HCT116 (cell line): ENCODE data around the gene AKR7A3.

Experiments
- POLR2A ChIP-seq: IDR thresholded peaks from 2 replicates; pipeline ENCODE4 v1.7.0; 2011; ENCODE audit warnings: borderline replicate concordance; ENCODE audit not compliant: insufficient read depth, insufficient read length; ENCODE audit errors: extremely low read depth
- POLR2AphosphoS5 ChIP-seq: IDR thresholded peaks from 2 replicates; pipeline ENCODE4 v1.6.1; 2011; ENCODE audit warnings: mild to moderate bottlenecking, low read depth, low read length, moderate library complexity
- ZFX ChIP-seq: fragments of 450-650 bp; IDR thresholded peaks from 2 replicates; pipeline ENCODE4 v1.6.1; 2017

DNA sequence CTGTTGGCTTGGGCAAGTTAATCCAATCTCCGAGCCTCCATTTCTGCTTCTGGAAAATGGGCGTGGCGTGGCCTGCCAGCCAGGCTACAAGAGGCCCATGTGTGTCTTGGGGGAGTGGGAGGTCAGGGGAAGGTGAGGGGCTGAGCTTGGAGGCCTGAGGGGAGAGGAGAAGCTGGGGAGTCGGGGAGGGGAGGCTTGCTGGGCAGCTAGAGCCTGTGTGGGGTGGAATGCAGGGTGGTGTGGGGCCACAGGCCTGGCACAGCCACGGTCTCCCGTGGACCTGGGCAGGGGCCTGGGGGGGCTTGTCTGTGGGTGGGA, 38.1 kb upstream of the AKR7A3 start:
- TF ChIP-seq ZFX (no peak), POLR2AphosphoS5 (no peak), POLR2A (no peak)
